HUES64 (cell line): ENCODE measurements around the gene CCDC90B.
"Not testable (repeated sequence)": the region's sequence is repeated elsewhere in the genome, so short reads cannot be mapped to it uniquely, and the experiment has no call there.

Source experiments
- H3K27ac ChIP-seq: 2 replicates; pipeline ENCODE4 v1.7.0; 2013; ENCODE audit warnings: low read depth, low read length, inconsistent platforms
- H3K27me3 ChIP-seq: 2 replicates; pipeline ENCODE4 v1.6.1; 2013; ENCODE audit warnings: mild to moderate bottlenecking, low read length; ENCODE audit not compliant: insufficient read depth
- H3K36me3 ChIP-seq: 2 replicates; pipeline ENCODE4 v1.6.1; 2013; ENCODE audit warnings: mild to moderate bottlenecking, low read length; ENCODE audit not compliant: insufficient read depth
- H3K4me1 ChIP-seq: 2 replicates; pipeline ENCODE4 v1.6.1; 2013; ENCODE audit warnings: mild to moderate bottlenecking, low read length, moderate library complexity; ENCODE audit not compliant: insufficient read depth
- H3K4me3 ChIP-seq: 2 replicates; pipeline ENCODE4 v1.5.1; 2013; ENCODE audit warnings: mild to moderate bottlenecking, low read length, moderate library complexity
- H3K9ac ChIP-seq: 2 replicates; pipeline ENCODE4 v1.6.1; 2013; ENCODE audit warnings: mild to moderate bottlenecking, low read depth, low read length
- H3K9me3 ChIP-seq: 2 replicates; pipeline ENCODE4 v1.6.1; 2013; ENCODE audit warnings: low read depth, low read length; ENCODE audit not compliant: insufficient read depth
- WGBS: fragments of 150-250, 120-280 bp; methylation state at CpG from one replicate; pipeline ENCODE4 v1.1.7; 2013; ENCODE audit warnings: missing lambda C conversion rate; 5-methylcytosine and 5-hydroxymethylcytosine counted together

CCDC90B gene

DNA sequence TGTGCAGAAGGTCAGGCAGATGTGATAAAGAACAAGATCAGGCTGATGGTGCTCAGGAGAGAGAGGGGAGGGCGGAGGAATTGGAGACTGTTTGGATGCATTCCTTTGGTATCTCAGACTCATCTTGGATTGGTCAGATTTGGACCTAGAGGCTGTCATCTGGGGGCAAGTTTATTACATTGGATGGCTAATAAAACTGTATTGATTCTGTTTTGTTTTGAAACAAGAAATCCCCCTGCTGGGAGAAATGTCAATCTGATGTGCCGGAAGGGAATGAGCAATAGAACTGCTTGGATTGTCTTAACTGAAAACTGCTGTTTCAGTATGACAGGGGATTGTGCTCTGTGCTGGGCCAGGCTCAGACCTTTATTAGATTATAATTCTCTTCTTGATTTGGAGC lies 25.5 kb upstream of the CCDC90B start:
- no peaks in the 10 kb centered on the region for H3K36me3 ChIP-seq
- no peaks in the 10 kb centered on the region for H3K9me3 ChIP-seq
- no peak overlapping the region for H3K9ac ChIP-seq
- no peak overlapping the region for H3K27ac ChIP-seq
- WGBS, result 89% methylated on average over 2 of the region's 2 CpGs
- no peaks in the 10 kb centered on the region for H3K27me3 ChIP-seq
- H3K4me1 ChIP-seq, result no peaks in the 10 kb centered on the region
- H3K4me3 ChIP-seq, result no peak overlapping the region

DNA sequence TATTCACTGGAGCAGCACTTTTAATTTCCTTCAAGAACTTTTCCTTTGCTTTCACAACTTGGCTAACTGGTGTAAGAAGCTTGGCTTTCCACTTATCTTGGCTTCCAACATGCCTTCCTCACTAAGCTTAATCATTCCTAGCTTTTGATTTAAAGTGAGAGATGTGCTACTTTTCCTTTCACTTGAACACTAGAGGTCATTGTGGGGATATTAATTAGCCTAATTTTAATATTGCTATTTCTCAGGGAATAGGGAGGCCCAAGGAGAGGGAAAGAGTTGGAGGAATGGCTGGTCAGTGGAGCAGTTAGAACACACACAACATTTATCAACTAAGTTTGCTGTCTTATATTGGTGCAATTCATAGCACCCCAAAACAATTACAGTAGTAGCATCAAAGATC lies 24.6 kb upstream of the CCDC90B start:
- no peak overlapping the region for H3K9ac ChIP-seq
- no peaks in the 10 kb centered on the region for H3K36me3 ChIP-seq
- H3K4me3 ChIP-seq, result no peak overlapping the region
- no peaks in the 10 kb centered on the region for H3K4me1 ChIP-seq
- H3K9me3 ChIP-seq, result no peaks in the 10 kb centered on the region
- no peak overlapping the region for H3K27ac ChIP-seq
- H3K27me3 ChIP-seq, result no peaks in the 10 kb centered on the region

DNA sequence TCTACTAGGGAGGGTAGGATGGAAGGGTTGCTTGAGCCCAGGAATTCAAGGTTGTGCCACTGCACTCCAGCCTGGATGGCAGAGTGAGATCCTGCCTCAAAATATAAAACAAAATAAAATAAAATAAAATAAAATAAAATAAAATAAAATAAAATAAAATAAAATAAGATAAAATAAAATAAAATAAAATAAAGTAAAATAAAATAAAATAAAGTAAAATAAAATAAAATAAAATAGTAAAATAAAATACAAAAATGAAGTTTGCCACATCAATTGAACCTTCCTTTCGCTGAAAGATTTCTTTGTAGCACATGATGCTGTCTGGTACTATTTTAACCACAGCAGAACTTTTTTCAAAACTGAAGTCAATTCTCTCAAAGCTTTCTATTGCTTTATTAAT lies 22.4 kb upstream of the CCDC90B start:
- H3K4me3 ChIP-seq, H3K4me1 ChIP-seq, H3K27ac ChIP-seq, H3K9ac ChIP-seq, H3K36me3 ChIP-seq, H3K27me3 ChIP-seq, H3K9me3 ChIP-seq: not testable (repeated sequence)
- 100% methylated on average over 1 of the region's 1 CpG for WGBS

DNA sequence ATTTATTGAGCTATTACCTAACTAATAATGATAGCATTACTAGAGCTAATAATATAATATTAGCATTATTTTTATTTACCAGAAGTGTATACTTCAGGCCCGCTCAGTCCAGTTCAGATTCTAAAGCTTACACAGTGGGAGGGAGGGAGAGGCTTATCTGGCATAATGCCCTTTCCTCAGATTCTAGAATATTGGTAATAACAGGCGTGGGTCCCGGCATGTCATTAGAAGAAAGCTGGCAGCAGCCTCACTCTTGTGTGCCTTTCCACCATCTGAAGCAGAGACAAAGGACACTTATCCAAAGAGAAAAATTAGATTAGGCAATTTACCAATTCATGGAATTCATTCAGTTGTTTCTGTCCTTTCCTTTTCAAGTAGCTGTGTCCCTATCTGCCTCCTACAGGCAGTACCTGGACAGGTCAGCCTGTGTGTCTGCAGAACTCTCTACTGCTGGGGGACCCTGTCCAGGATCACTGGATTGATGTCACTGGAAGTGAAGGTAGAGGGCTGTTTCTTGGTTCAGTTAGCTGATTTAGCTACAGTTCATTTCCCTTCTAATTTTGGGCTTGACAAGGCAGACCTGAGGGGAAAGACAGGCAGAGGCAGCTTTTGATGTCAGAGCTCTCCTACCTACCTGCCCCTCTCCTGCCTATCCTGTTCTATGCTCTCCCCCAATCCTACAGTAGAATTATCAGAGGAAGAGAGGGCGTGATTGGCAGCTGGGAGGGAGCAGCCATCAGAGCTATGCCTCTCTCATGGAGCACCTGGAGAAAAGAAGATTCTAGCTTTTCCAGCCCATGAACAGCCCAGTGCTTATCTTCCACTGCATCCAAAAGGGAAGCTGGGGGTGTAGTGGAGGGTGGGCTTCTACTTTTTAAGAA lies 20.3 kb upstream of the CCDC90B start:
- no peaks in the 10 kb centered on the region for H3K9me3 ChIP-seq
- H3K36me3 ChIP-seq, result no peaks in the 10 kb centered on the region
- no peak overlapping the region for H3K4me3 ChIP-seq
- no peak overlapping the region for H3K27ac ChIP-seq
- H3K9ac ChIP-seq, result no peak overlapping the region
- 91% methylated on average over 4 of the region's 4 CpGs for WGBS
- no peaks in the 10 kb centered on the region for H3K27me3 ChIP-seq
- no peaks in the 10 kb centered on the region for H3K4me1 ChIP-seq

DNA sequence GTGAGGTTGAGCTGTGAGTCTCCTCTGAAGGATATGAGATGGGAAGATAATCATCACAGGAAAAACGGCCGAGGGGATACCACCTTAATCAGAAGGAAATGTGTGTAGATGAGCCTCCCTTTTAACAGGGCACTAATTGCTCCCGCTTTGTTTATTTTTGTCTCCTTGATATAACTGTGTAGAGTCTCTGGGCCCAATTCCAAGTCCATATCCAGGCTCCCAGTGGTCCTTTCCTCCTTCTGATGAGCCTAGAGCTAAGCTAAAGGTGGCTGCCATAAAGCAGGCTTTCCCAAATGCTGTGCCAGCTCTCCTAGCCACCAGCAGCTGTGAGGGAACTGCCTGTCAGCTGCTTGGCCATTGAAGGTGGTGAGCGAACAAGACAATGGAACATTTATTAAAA lies 17.1 kb upstream of the CCDC90B start:
- H3K36me3 ChIP-seq, result no peaks in the 10 kb centered on the region
- 91% methylated on average over 4 of the region's 4 CpGs for WGBS
- H3K4me1 ChIP-seq, result no peaks in the 10 kb centered on the region
- no peaks in the 10 kb centered on the region for H3K9me3 ChIP-seq
- H3K4me3 ChIP-seq, result no peak overlapping the region
- H3K27me3 ChIP-seq, result no peaks in the 10 kb centered on the region
- no peak overlapping the region for H3K27ac ChIP-seq
- no peak overlapping the region for H3K9ac ChIP-seq

DNA sequence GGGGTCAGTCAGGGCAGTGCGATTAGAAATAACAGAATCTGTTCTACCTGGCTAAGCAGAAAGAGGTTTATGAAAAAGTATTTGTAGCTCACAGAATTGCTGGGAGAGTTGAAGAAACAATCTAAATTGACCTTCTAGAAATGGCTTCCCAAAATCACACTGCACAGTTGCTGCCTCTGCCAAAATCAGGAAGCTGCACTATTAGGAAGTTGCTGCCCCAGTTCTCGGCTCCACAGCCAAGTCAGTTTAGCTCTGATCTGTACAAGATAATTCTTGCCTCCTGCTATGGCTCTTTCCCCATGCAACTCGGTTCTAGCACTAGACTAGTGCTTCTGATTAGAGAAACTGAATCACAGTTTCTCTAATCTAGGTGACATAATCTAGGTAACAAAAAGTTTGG lies 16.0 kb upstream of the CCDC90B start:
- Histone ChIP-seq H3K9ac (no peak overlapping the region), H3K27me3 (no peaks in the 10 kb centered on the region), H3K4me1 (no peaks in the 10 kb centered on the region), H3K4me3 (no peak overlapping the region), H3K9me3 (no peaks in the 10 kb centered on the region), H3K36me3 (no peaks in the 10 kb centered on the region), H3K27ac (no peak overlapping the region)
- 93% methylated on average over 3 of the region's 3 CpGs for WGBS

DNA sequence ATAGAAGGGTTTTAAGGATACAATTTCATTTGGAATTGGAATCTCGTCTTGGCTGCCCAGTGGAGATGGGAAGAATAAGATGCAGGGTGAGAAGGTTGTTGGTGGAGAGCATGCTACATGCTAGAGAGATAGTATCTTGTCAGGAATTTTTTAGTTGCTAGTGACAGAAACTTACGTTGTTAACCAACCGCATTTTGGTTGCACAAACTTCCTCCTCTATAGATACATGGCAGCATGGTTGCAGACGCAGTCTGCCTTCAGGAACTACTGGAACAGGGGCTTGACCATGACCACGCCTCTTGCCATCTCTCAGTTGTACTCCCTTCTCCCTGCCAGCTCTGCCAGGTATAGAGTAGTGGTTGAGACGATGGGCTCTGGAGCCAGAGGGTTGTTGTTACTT lies 13.5 kb upstream of the CCDC90B start:
- Histone ChIP-seq H3K4me3 (no peak overlapping the region), H3K36me3 (no peaks in the 10 kb centered on the region), H3K9ac (no peak overlapping the region), H3K4me1 (no peaks in the 10 kb centered on the region), H3K27ac (no peak overlapping the region), H3K9me3 (no peaks in the 10 kb centered on the region), H3K27me3 (no peaks in the 10 kb centered on the region)
- WGBS, result 98% methylated on average over 5 of the region's 6 CpGs

DNA sequence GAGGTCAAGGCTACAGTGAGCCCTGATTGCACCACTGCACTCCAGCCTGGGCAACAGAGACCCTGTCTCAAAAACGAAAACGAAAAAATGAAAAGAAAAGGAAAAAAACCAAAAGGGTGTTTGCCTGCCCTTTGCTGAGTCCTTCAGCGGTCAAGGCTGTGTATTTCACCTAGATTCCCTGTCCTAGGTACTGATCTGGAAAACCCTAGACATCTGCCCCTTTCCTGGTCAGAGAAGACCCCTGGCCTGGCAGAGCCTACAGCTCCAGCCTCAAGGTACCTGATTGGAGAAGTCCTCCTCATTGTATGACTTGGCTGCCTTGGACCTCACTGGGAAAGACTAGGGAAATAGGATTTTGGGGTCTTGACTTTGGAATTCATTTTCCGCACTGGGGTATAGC lies 8.0 kb upstream of the CCDC90B start:
- Histone ChIP-seq H3K27ac (no peak overlapping the region), H3K27me3 (no peaks in the 10 kb centered on the region), H3K4me1 (peaks cover 15% of the 10 kb centered on the region), H3K4me3 (no peak overlapping the region), H3K9ac (no peak overlapping the region), H3K36me3 (no peaks in the 10 kb centered on the region), H3K9me3 (no peaks in the 10 kb centered on the region)
- 96% methylated on average over 4 of the region's 4 CpGs for WGBS

DNA sequence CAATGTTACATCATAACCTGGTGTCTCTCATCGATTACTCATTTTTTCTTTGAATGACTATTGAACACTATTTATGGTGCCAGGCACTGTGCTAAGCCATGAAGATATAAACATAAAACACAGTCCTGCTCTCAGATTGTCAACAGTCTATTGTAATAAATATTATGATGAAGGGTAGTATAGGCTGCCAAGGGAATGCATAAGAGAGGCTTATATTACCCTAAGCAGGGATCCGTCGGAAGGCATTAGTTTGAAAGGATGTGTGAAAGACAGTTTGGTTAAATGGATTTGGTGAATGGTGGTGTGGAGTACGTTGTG lies 7.2 kb upstream of the CCDC90B start:
- Histone ChIP-seq H3K9me3 (no peaks in the 10 kb centered on the region), H3K27me3 (no peaks in the 10 kb centered on the region), H3K9ac (no peak overlapping the region), H3K36me3 (no peaks in the 10 kb centered on the region), H3K4me3 (no peak overlapping the region), H3K27ac (no peak overlapping the region), H3K4me1 (peaks cover 15% of the 10 kb centered on the region)
- 74% methylated on average over 4 of the region's 4 CpGs for WGBS

DNA sequence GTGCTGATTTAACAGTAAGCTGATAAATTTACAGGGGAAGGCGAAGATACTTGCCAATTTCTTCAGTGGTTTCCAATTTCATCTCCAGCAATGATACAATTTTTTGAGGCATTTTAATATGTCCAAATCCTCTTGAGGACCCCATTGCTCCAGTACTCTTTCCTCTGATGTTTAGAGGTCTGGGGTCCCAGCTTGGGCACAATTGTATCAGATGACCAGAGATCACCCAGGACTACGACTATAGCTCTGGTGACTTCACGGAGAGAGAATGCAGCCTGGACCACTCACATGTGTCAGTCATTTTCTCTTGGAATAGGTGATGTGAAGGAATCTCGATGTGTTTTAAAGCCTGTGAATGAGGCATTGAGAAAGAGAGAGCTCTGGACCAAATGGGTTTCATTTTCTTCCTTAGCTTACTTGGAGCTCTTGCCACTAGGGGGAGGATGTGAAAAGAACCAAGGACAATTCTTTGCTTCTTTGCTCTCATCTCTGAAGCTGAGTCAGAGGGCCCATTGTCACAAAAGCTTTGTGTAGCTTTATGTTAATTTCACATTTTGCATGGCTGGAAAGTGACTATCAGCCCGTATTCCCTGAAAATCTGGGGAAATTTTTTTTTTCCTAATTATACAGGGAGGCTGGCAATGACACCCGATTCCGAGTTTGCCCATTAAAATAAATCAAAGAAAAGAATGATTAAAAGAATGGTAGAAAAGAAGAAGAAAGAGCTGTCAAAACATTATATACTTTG lies 6.7 kb upstream of the CCDC90B start:
- no peak overlapping the region for H3K4me3 ChIP-seq
- H3K36me3 ChIP-seq, result no peaks in the 10 kb centered on the region
- no peaks in the 10 kb centered on the region for H3K9me3 ChIP-seq
- H3K27ac ChIP-seq, result no peak overlapping the region
- H3K27me3 ChIP-seq, result no peaks in the 10 kb centered on the region
- peaks cover 15% of the 10 kb centered on the region for H3K4me1 ChIP-seq
- WGBS, result 32% methylated on average over 5 of the region's 7 CpGs
- no peak overlapping the region for H3K9ac ChIP-seq

DNA sequence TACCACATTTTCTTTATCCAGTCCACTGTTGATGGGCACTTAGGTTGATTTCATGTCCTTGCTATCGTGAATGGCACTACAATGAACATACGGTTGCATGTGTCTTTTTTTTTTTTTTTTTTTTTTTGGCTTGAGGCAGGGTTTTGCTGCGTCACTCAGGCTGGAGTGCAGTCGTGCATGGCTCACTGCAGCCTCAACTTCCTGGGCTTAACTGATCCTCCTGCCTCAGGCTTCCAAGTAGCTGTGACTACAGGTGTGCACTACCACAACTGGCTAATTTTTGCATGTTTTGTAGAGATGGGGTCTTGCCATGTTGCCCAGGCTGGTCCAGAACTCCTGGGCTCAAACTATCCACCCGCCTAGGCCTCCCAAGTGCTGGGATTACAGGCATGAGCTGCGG lies 1.5 kb upstream of the CCDC90B start:
- Histone ChIP-seq H3K27me3 (no peaks in the 10 kb centered on the region), H3K4me3 (no peak overlapping the region), H3K9ac (no peak overlapping the region), H3K4me1 (peaks cover 20% of the 10 kb centered on the region), H3K27ac (no peak overlapping the region), H3K36me3 (no peaks in the 10 kb centered on the region), H3K9me3 (no peaks in the 10 kb centered on the region)
- 93% methylated on average over 6 of the region's 6 CpGs for WGBS
